Esophagus muscularis mucosa (tissue), 4 donors: ENCODE data around the gene MICB.

Experiments
- CTCF ChIP-seq, 3 experiments: fragments of 200-600 bp in 2 of 3; fragments of 450-650 bp in 1 of 3; sonication (generic) in 2 of 3; IDR thresholded peaks; one replicate each; pipeline ENCODE4 v1.5.1; 2017 to 2019; ENCODE audit warnings: antibody characterized with exemption in 3 of 3, mild to moderate bottlenecking in 2 of 3, moderate library complexity in 1 of 3
- EP300 ChIP-seq: sonication (generic); formaldehyde crosslinking; IDR thresholded peaks from one replicate; pipeline ENCODE4 v1.6.1; 2017; ENCODE audit warnings: antibody characterized with exemption
- POLR2A ChIP-seq: fragments of 450-650 bp; IDR thresholded peaks from one replicate; pipeline ENCODE4 v1.6.1; 2017; ENCODE audit warnings: antibody characterized with exemption, moderate library complexity, mild to moderate bottlenecking, low read depth
- POLR2AphosphoS5 ChIP-seq, 2 donors: sonication (generic); formaldehyde crosslinking; IDR thresholded peaks; one replicate each; pipeline ENCODE4 v1.6.1; 2017; ENCODE audit warnings: antibody characterized with exemption in 2 of 2

- TF ChIP-seq POLR2AphosphoS5 (IDR thresholded peaks at IDR 0.05): no peak
- no peak for TF ChIP-seq POLR2A
- TF ChIP-seq CTCF (IDR thresholded peaks at IDR 0.05): no peak
- TF ChIP-seq EP300: no peak
These were observed 36.1 kb downstream of the MICB start for GRCh38 chr6:31534011-31534410.
